PC-3 (cell line): ENCODE measurements around the gene ITPRIP. TPM values are rescaled to one million over a fixed set of nuclear protein-coding genes. Genes with fewer than 3 reads are reported as not detected.

Experiments used
- ATAC-seq: fragments of 200-7000 bp; cut with Tn5 transposase; 2 replicates; pipeline ENCODE4 v1.9.1; 2020; ENCODE audit warnings: mild to moderate bottlenecking, moderate library complexity
- BruUV-seq: library from RNA; stranded (reverse); fragments of 400-500 nt; replicated peaks from 2 replicates; lab custom pipeline; 2021; lab: Mats Ljungman, UMichigan
- CTCF ChIA-PET: fragments of 300-600 bp; sonication (Branson Sonifier 250); formaldehyde crosslinking; loops from one replicate; lab custom pipeline; 2022; ENCODE audit warnings: antibody characterized with exemption; lab: Charles Lee
- POLR2A ChIA-PET: fragments of 300-600 bp; sonication (Branson Sonifier 250); formaldehyde crosslinking; loops from one replicate; lab custom pipeline; 2022; ENCODE audit warnings: antibody characterized with exemption; ENCODE audit not compliant: unreplicated experiment; lab: Charles Lee
- DNase-seq: peaks from one replicate; pipeline ENCODE4 v3.0.0-alpha.2; 2015
- H2AFZ ChIP-seq: fragments of 300-600 bp; sonication (generic); 2 replicates; pipeline ENCODE4 v1.6.0; 2016; ENCODE audit warnings: antibody characterized with exemption, low read length
- H3F3A ChIP-seq: fragments of 300-600 bp; sonication (generic); one replicate; pipeline ENCODE4 v1.6.0; 2017; ENCODE audit warnings: antibody characterized with exemption, low read length, control low read depth, mild to moderate bottlenecking; ENCODE audit not compliant: unreplicated experiment
- H3K27ac ChIP-seq: fragments of 300-600 bp; sonication (generic); 2 replicates; pipeline ENCODE4 v1.5.1; 2016; ENCODE audit warnings: mild to moderate bottlenecking, low read length
- H3K27me3 ChIP-seq: fragments of 300-600 bp; sonication (generic); 2 replicates; pipeline ENCODE4 v1.6.1; 2016; ENCODE audit warnings: low read length, mixed read lengths
- H3K36me3 ChIP-seq: fragments of 300-600 bp; sonication (generic); 2 replicates; pipeline ENCODE4 v1.6.1; 2016; ENCODE audit warnings: low read depth, mixed run types, low read length, mixed read lengths
- H3K4me1 ChIP-seq: fragments of 300-600 bp; sonication (generic); 2 replicates; pipeline ENCODE4 v1.5.1; 2016; ENCODE audit warnings: low read length; ENCODE audit not compliant: insufficient read depth
- H3K4me2 ChIP-seq: fragments of 300-600 bp; sonication (generic); 2 replicates; pipeline ENCODE4 v1.6.0; 2016; ENCODE audit warnings: low read length
- H3K4me3 ChIP-seq: fragments of 300-600 bp; sonication (generic); 2 replicates; pipeline ENCODE4 v1.5.1; 2016; ENCODE audit warnings: mild to moderate bottlenecking, low read length, mixed read lengths
- H3K79me2 ChIP-seq: fragments of 300-600 bp; sonication (generic); 2 replicates; pipeline ENCODE4 v1.6.1; 2017; ENCODE audit warnings: low read length, mixed read lengths
- H3K9ac ChIP-seq: fragments of 300-600 bp; sonication (generic); 2 replicates; pipeline ENCODE4 v1.6.0; 2016; ENCODE audit warnings: mild to moderate bottlenecking, low read length
- H3K9me2 ChIP-seq: fragments of 300-600 bp; sonication (generic); replicated peaks from 2 replicates; pipeline ENCODE4 v1.6.1; 2016; ENCODE audit warnings: mixed run types, low read length, mixed read lengths
- H3K9me3 ChIP-seq: fragments of 300-600 bp; sonication (generic); 2 replicates; pipeline ENCODE4 v1.6.1; 2016; ENCODE audit warnings: low read length, mixed read lengths
- H4K20me1 ChIP-seq: fragments of 300-600 bp; sonication (generic); 2 replicates; pipeline ENCODE4 v1.6.1; 2016; ENCODE audit warnings: low read length, mixed read lengths
- EZH2 ChIP-seq: fragments of 300-600 bp; sonication (generic); IDR thresholded peaks from one replicate; pipeline ENCODE4 v1.6.1; 2017; ENCODE audit warnings: antibody characterized with exemption, mild to moderate bottlenecking, low read length; ENCODE audit not compliant: unreplicated experiment
- EZH2phosphoT487 ChIP-seq: fragments of 300-600 bp; sonication (generic); IDR thresholded peaks from 2 replicates; pipeline ENCODE4 v1.6.1; 2018; ENCODE audit warnings: mild to moderate bottlenecking, antibody characterized with exemption, low read length, borderline replicate concordance
- intact Hi-C: fragments of 100-400 bp; cut with micrococcal nuclease; formaldehyde crosslinking; loops from 2 replicates; pipeline ENCODE4 v1.9.0; 2023
- total RNA-seq: library from RNA; depleted of rRNA; stranded (reverse); fragments of >200 nt; gene quantifications from 2 replicates; pipeline ENCODE4 v1.2.3, GENCODE V29; 2014
- TF ChIP-seq, protein P1 (sequence below): fragments of 300-600 bp; sonication (generic); conservative IDR thresholded peaks from 2 replicates; pipeline ENCODE4 v1.5.1; 2017; ENCODE audit warnings: antibody characterized with exemption, low read depth, mild to moderate bottlenecking, low read length

Gene ITPRIP
- total RNA-seq, 1 experiment from 2014 or later = 7.0 TPM

DNA sequence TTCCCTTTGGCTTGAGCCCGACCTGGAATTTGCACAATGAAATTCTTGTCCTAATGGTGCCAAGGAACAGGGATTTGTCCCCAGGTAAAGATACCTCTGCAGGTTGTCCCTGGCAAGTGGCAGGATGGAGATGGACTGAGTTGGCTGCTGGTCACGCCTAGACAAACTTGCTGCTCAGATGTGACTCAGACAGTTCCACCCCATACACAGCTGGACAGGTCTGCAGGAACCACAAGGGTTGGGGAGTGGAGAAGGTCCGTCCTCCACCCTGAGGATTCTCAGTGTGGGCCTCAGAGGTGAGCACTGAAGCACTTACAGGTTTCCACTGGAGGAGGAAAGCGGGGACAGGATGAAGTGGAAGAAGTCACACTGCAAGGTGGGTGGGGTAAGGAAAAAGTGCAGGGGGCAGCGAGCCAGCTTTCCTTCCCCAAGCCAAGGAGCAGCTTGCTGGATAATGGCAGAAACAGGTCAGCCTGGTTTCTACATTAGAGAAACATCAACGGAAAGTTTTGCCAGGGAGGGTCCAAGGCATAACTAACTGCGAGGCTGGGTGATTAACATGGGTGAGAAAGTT, 20.5 kb downstream of the ITPRIP start:
- peaks cover 74% of the 10 kb centered on the region for H3K79me2 ChIP-seq
- intact Hi-C loops = no loop called here

DNA sequence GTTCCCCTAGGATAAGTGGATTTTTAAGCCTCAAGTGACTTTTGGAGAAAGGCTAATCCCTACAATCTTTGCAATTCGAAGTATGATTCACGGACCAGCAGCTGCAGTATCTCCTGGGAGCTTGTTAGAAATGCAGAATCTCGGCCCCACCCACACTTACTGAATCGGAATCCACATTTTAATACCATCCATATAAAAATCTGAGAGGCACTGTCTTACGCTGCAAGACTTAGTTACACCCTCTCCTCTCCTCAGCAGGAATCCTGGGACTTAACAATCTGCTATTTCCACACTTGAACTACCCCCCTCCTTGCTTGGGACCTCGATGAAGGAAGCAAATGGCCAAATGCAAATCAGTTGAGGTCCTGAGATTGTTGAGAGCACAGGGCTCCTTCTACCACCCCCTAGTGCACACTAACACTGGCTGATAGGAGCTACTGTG, 21.0 kb downstream of the ITPRIP start:
- no peaks in the 10 kb centered on the region for H3F3A ChIP-seq
- BruUV-seq = no TSS peak
- no peaks in the 10 kb centered on the region for H3K9me2 ChIP-seq
- no peak overlapping the region for H3K9ac ChIP-seq
- ATAC-seq (0 out of 2 replicates have a peak, but pooled peaks have one; percentile 7), DNase-seq (no peak)
- H2AFZ ChIP-seq = no peak overlapping the region
- H3K4me1 ChIP-seq = peaks cover 16% of the 10 kb centered on the region
- H3K79me2 ChIP-seq = peaks cover 68% of the 10 kb centered on the region
- ChIA-PET CTCF (no interaction called here), POLR2A (no interaction called here)
- peaks cover 23% of the 10 kb centered on the region; the same call in 1 of the 2 replicates for H4K20me1 ChIP-seq
- H3K36me3 ChIP-seq = peaks cover 17% of the 10 kb centered on the region
- no peaks in the 10 kb centered on the region for H3K27me3 ChIP-seq
- TF ChIP-seq EZH2phosphoT487 (no peak), EZH2 (no peak)
- TF ChIP-seq, protein P1, sequence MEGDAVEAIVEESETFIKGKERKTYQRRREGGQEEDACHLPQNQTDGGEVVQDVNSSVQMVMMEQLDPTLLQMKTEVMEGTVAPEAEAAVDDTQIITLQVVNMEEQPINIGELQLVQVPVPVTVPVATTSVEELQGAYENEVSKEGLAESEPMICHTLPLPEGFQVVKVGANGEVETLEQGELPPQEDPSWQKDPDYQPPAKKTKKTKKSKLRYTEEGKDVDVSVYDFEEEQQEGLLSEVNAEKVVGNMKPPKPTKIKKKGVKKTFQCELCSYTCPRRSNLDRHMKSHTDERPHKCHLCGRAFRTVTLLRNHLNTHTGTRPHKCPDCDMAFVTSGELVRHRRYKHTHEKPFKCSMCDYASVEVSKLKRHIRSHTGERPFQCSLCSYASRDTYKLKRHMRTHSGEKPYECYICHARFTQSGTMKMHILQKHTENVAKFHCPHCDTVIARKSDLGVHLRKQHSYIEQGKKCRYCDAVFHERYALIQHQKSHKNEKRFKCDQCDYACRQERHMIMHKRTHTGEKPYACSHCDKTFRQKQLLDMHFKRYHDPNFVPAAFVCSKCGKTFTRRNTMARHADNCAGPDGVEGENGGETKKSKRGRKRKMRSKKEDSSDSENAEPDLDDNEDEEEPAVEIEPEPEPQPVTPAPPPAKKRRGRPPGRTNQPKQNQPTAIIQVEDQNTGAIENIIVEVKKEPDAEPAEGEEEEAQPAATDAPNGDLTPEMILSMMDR = no peak
- intact Hi-C loops = no loop called here
- peak overlapping the region; percentile 45; the same call in 1 of the 2 replicates for H3K4me2 ChIP-seq
- no peak overlapping the region for H3K4me3 ChIP-seq
- H3K27ac ChIP-seq = peak overlapping the region; percentile 31; the same call in 1 of the 2 replicates
- H3K9me3 ChIP-seq = no peaks in the 10 kb centered on the region

More for the DNA sequence above, 20.5 kb downstream of the ITPRIP start:
- no peak overlapping the region for H2AFZ ChIP-seq
- peak overlapping the region; percentile 45 for H3K4me2 ChIP-seq
- ATAC-seq (peak; percentile 95), DNase-seq (peak; percentile 56)
- peak overlapping the region; percentile 31; the same call in 1 of the 2 replicates for H3K27ac ChIP-seq
- CTCF ChIA-PET = no interaction called here
- no peak overlapping the region for H3K9ac ChIP-seq
- POLR2A ChIA-PET = no interaction called here
- TF ChIP-seq EZH2phosphoT487 (no peak), EZH2 (no peak)
- TF ChIP-seq, protein P1 = no peak
- peaks cover 24% of the 10 kb centered on the region; the same call in 1 of the 2 replicates for H4K20me1 ChIP-seq
- H3F3A ChIP-seq = no peaks in the 10 kb centered on the region
- H3K36me3 ChIP-seq = peaks cover 13% of the 10 kb centered on the region; the same call in 1 of the 2 replicates
- H3K9me3 ChIP-seq = no peaks in the 10 kb centered on the region
- peaks cover 16% of the 10 kb centered on the region for H3K4me1 ChIP-seq
- H3K27me3 ChIP-seq = no peaks in the 10 kb centered on the region
- H3K9me2 ChIP-seq = no peaks in the 10 kb centered on the region
- no TSS peak for BruUV-seq
- H3K4me3 ChIP-seq = no peak overlapping the region
